SK-N-MC (cell line): ENCODE measurements around the gene MEF2B.
"Not testable (repeated sequence)": the region's sequence is repeated elsewhere in the genome, so short reads cannot be mapped to it uniquely, and the experiment has no call there.

ENCODE experiments used
- DNase-seq: peaks from one replicate; pipeline ENCODE4 v3.0.0-alpha.2; 2011; ENCODE audit warnings: low read depth, low spot score
- H3K27ac ChIP-seq: fragments of 200-600 bp; sonication (generic); 2 replicates; pipeline ENCODE4 v1.5.1; 2016; ENCODE audit warnings: mixed run types
- H3K36me3 ChIP-seq: fragments of 200-600 bp; sonication (generic); 2 replicates; pipeline ENCODE4 v1.6.1; 2017; ENCODE audit warnings: antibody characterized with exemption, low read length, mixed read lengths; ENCODE audit not compliant: insufficient read depth
- H3K4me3 ChIP-seq: fragments of 200-600 bp; sonication (generic); 2 replicates; pipeline ENCODE4 v1.5.1; 2016
- H3K9ac ChIP-seq: fragments of 200-600 bp; sonication (generic); 2 replicates; pipeline ENCODE4 v1.8.0; 2017; ENCODE audit warnings: mixed run types, mixed read lengths; ENCODE audit not compliant: insufficient read length
- H3K9me3 ChIP-seq: fragments of 200-600 bp; sonication (generic); 2 replicates; pipeline ENCODE4 v1.6.1; 2017; ENCODE audit warnings: low read depth, mild to moderate bottlenecking, antibody characterized with exemption, low read length, moderate library complexity, mixed read lengths
- EZH2 ChIP-seq: fragments of 200-600 bp; sonication (generic); IDR thresholded peaks from one replicate; pipeline ENCODE4 v1.6.1; 2017; ENCODE audit warnings: antibody characterized with exemption
- FOXP2 ChIP-seq: optimal IDR thresholded peaks from 2 replicates; pipeline ENCODE3; 2011; ENCODE audit warnings: mild to moderate bottlenecking, moderate library complexity; ENCODE audit not compliant: insufficient read depth; ENCODE audit errors: extremely low read length, control extremely low read depth
- POLR2AphosphoS5 ChIP-seq: IDR thresholded peaks from 2 replicates; pipeline ENCODE4 v1.6.1; 2012; ENCODE audit warnings: mild to moderate bottlenecking, low read depth, low read length, borderline replicate concordance

Gene MEF2B

GRCh38 chr19:19186742-19187141 lies 16.7 kb upstream of the MEF2B start:
- Histone ChIP-seq H3K36me3 (no peaks in the 10 kb centered on the region), H3K9me3 (no peaks in the 10 kb centered on the region), H3K27ac (no peak overlapping the region), H3K9ac (no peak overlapping the region), H3K4me3 (no peak overlapping the region)
- DNase-seq: no peak
- TF ChIP-seq POLR2AphosphoS5 (no peak), FOXP2 (no peak), EZH2 (no peak)

GRCh38 chr19:19185853-19186740 lies 16.0 kb upstream of the MEF2B start:
- no peak overlapping the region for H3K4me3 ChIP-seq
- no peaks in the 10 kb centered on the region for H3K36me3 ChIP-seq
- no peak overlapping the region for H3K27ac ChIP-seq
- DNase-seq: no peak
- no peaks in the 10 kb centered on the region for H3K9me3 ChIP-seq
- H3K9ac ChIP-seq: no peak overlapping the region
- no peak for TF ChIP-seq FOXP2

GRCh38 chr19:19181488-19181998 lies 11.5 kb upstream of the MEF2B start:
- Histone ChIP-seq H3K9ac (no peak overlapping the region), H3K4me3 (no peak overlapping the region), H3K27ac (no peak overlapping the region), H3K36me3 (no peaks in the 10 kb centered on the region), H3K9me3 (no peaks in the 10 kb centered on the region)
- no peak for DNase-seq
- TF ChIP-seq EZH2 (no peak), POLR2AphosphoS5 (no peak), FOXP2 (no peak)

GRCh38 chr19:19179548-19180441 lies 9.7 kb upstream of the MEF2B start:
- no peak for DNase-seq
- Histone ChIP-seq H3K9me3 (no peaks in the 10 kb centered on the region), H3K4me3 (no peak overlapping the region), H3K36me3 (no peaks in the 10 kb centered on the region), H3K9ac (no peak overlapping the region), H3K27ac (no peak overlapping the region)
- TF ChIP-seq EZH2 (no peak), POLR2AphosphoS5 (no peak), FOXP2 (no peak)

GRCh38 chr19:19176950-19177349 lies 6.9 kb upstream of the MEF2B start:
- Histone ChIP-seq H3K27ac (no peak overlapping the region), H3K36me3 (no peaks in the 10 kb centered on the region), H3K9me3 (no peaks in the 10 kb centered on the region), H3K4me3 (no peak overlapping the region), H3K9ac (no peak overlapping the region)
- no peak for DNase-seq
- no peak for TF ChIP-seq FOXP2
- TF ChIP-seq EZH2: no peak
- TF ChIP-seq POLR2AphosphoS5: no peak

- not testable (repeated sequence) for H3K9ac ChIP-seq, H3K27ac ChIP-seq, DNase-seq
These were observed 3.2 kb upstream of the MEF2B start for GRCh38 chr19:19173243-19173642.

GRCh38 chr19:19171821-19172532 lies 1.9 kb upstream of the MEF2B start:
- no peak overlapping the region for H3K27ac ChIP-seq
- no peaks in the 10 kb centered on the region for H3K9me3 ChIP-seq
- H3K9ac ChIP-seq: no peak overlapping the region
- no peak for DNase-seq
- no peaks in the 10 kb centered on the region for H3K36me3 ChIP-seq
- H3K4me3 ChIP-seq: no peak overlapping the region
- TF ChIP-seq FOXP2 (no peak), POLR2AphosphoS5 (no peak), EZH2 (no peak)

More at GRCh38 chr19:19173243-19173642, 3.2 kb upstream of the MEF2B start:
- H3K36me3 ChIP-seq, H3K4me3 ChIP-seq, H3K9me3 ChIP-seq: not testable (repeated sequence)
